ENCODE results near the gene BICDL2.

Gene BICDL2

DNA sequence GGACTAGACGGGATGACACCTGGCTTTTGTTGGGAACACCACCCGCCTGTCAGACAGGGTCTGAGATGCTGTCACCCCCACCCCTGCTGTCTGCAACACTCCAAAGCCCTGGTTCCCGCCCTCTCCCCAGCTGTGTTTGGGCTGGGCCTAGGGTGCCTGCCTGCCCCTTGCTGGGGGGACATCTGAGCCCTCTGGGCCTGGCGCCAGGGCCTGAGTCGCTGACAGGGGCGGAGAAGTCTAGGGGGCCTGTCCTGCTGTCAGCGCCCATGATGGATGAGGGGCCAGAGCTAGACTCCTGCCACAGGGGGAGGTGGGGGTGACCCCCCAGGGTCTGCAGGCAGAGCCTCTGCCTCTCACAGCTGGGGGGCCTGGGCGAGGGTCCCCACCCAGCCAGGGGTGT is 48.9 kb downstream of the BICDL2 start:
- Histone ChIP-seq H3K79me2 (ENCODE audit: control insufficient read depth, insufficient read depth, low read length, poor library complexity) (no peaks in the 10 kb centered on the region), H3K4me2 (ENCODE audit: low read length) (no peak overlapping the region), H3K18ac (ENCODE audit: low read length) (no peak overlapping the region), H2AK5ac (ENCODE audit: low read length) (no peak overlapping the region), H3K27me3 (ENCODE audit: insufficient read depth, low read length) (no peaks in the 10 kb centered on the region), H3K79me1 (ENCODE audit: low read length) (no peaks in the 10 kb centered on the region), H4K91ac (ENCODE audit: low read depth, low read length) (no peak overlapping the region), H4K8ac (ENCODE audit: low read depth, low read length) (no peak overlapping the region), H3K27ac (ENCODE audit: low read depth, low read length) (no peak overlapping the region), H3K4ac (ENCODE audit: low read depth, low read length) (no peak overlapping the region), H2AFZ (ENCODE audit: insufficient read depth, low read length, poor library complexity) (no peak overlapping the region), H3K14ac (ENCODE audit: low read length) (no peak overlapping the region), H3K23ac (ENCODE audit: low read length) (no peak overlapping the region), H4K12ac (ENCODE audit: low read depth, low read length) (no peak overlapping the region), H3K4me1 (ENCODE audit: control insufficient read depth in 1 of 2, insufficient read depth in 2 of 2, low read length in 2 of 2) (peaks cover 6 to 10% of the 10 kb centered on the region in 2 experiments), H3K4me3 (ENCODE audit: low read depth, low read length) (no peak overlapping the region), H3K9ac (ENCODE audit: low read length) (no peak overlapping the region), H3K36me3 (ENCODE audit: control insufficient read depth in 1 of 2, insufficient read depth in 2 of 2, low read length in 2 of 2) (no peaks in the 10 kb centered on the region), H3K9me3 (ENCODE audit: insufficient read depth, low read depth, low read length) (no peaks in the 10 kb centered on the region), H2BK12ac (ENCODE audit: low read length) (no peak overlapping the region), H2BK5ac (ENCODE audit: low read depth, low read length, poor library complexity) (no peak overlapping the region), H2BK120ac (ENCODE audit: insufficient read depth, low read length, poor library complexity) (no peak overlapping the region)
- WGBS (ENCODE audit: extremely low coverage, insufficient coverage, insufficient read length): no CpG with 5 or more reads among the region's 8 CpGs
- DNase-seq: no peak

DNA sequence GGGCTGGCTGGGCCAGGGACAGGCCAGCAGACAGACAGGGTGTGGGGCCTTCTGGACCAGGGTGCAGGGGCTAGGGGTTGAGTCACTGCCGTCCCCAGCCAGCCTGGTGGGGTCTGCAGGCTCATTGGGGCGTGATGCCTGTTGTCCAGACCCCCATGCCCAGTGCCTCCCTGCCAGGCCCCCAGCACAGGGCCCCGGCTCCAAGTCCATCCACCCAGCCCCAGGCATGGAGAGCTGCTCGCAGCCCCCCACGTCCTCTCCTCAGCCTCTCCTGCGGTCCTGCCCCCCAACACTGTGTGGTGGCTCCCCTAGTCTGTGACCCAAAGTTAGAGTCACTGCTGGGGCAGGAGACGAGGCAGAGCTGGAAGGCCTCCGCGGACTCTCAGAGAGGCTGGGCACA is 49.5 kb downstream of the BICDL2 start:
- Histone ChIP-seq H2BK120ac (ENCODE audit: insufficient read depth, low read length, poor library complexity) (no peak overlapping the region), H3K23ac (ENCODE audit: low read length) (no peak overlapping the region), H3K9me3 (ENCODE audit: insufficient read depth, low read depth, low read length) (no peaks in the 10 kb centered on the region), H4K91ac (ENCODE audit: low read depth, low read length) (no peak overlapping the region), H3K79me1 (ENCODE audit: low read length) (no peaks in the 10 kb centered on the region), H2BK5ac (ENCODE audit: low read depth, low read length, poor library complexity) (no peak overlapping the region), H3K9ac (ENCODE audit: low read length) (no peak overlapping the region), H2AK5ac (ENCODE audit: low read length) (no peak overlapping the region), H4K8ac (ENCODE audit: low read depth, low read length) (no peak overlapping the region), H3K36me3 (ENCODE audit: control insufficient read depth in 1 of 2, insufficient read depth in 2 of 2, low read length in 2 of 2) (no peaks in the 10 kb centered on the region), H3K79me2 (ENCODE audit: control insufficient read depth, insufficient read depth, low read length, poor library complexity) (no peaks in the 10 kb centered on the region), H3K4me1 (ENCODE audit: control insufficient read depth in 1 of 2, insufficient read depth in 2 of 2, low read length in 2 of 2) (peaks cover 6 to 10% of the 10 kb centered on the region in 2 experiments), H3K4me3 (ENCODE audit: low read depth, low read length) (no peak overlapping the region), H2BK12ac (ENCODE audit: low read length) (no peak overlapping the region), H3K4me2 (ENCODE audit: low read length) (no peak overlapping the region), H3K4ac (ENCODE audit: low read depth, low read length) (no peak overlapping the region), H3K27ac (ENCODE audit: low read depth, low read length) (no peak overlapping the region), H3K27me3 (ENCODE audit: insufficient read depth, low read length) (no peaks in the 10 kb centered on the region), H4K12ac (ENCODE audit: low read depth, low read length) (no peak overlapping the region), H3K18ac (ENCODE audit: low read length) (no peak overlapping the region), H3K14ac (ENCODE audit: low read length) (no peak overlapping the region), H2AFZ (ENCODE audit: insufficient read depth, low read length, poor library complexity) (no peak overlapping the region)
- WGBS (ENCODE audit: extremely low coverage, insufficient coverage, insufficient read length): no CpG with 5 or more reads among the region's 9 CpGs
- no peak for DNase-seq

DNA sequence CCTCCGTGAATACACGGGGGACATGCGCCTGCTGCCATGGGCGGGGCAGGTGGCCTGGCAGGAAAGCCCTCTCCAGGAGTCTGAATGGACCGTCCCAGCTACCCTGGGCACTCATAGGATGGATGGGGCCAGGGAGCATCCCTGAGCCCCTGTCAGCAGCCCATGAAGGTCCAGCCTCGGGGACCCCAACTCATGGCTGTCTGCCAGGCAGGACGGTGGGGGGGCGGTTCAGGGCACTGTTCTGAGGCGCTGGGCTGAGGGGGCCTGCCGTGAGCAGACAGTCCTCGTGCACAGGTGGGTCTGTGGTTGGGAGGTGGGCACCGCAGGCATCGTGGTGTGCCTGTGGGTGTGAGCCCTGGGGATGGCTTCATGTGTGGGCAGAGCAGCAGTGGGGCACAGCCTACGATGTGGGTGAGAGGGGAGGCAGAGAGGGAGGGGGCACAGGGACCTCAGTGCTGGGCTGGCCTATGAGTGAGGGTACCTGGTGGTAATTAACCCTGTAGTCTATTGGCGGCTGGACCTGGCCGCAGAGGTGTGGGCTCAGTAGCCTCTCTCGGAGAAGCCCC is 50.0 kb downstream of the BICDL2 start:
- no peaks in the 10 kb centered on the region for H3K9me3 ChIP-seq (ENCODE audit: insufficient read depth, low read depth, low read length)
- no CpG with 5 or more reads among the region's 17 CpGs for WGBS (ENCODE audit: extremely low coverage, insufficient coverage, insufficient read length)

DNA sequence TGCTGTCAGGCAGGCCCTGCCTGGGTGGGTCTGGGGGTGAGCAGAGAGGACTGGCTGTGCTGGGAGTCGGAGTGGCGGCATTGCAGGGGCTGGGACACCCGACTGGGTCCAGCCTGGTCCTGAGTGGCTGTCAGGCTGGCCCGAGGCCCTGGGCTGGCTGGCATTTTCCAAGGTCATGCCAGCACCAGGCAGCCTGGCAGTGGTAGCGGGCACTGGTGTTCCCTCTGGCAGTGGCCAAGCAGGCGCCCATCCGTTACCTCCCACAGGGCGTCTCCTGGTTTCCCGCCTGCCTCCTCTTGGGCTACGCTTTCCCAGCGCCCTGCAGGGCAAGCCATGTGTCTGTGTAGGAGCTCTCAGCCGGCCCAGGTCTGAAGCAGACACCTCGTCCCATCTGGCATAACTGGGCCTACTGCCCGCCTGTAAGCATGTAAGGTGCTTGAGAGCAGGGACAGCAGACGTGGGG is 50.8 kb downstream of the BICDL2 start:
- Histone ChIP-seq H2BK5ac (ENCODE audit: low read depth, low read length, poor library complexity) (no peak overlapping the region), H3K79me2 (ENCODE audit: control insufficient read depth, insufficient read depth, low read length, poor library complexity) (no peaks in the 10 kb centered on the region), H3K9ac (ENCODE audit: low read length) (no peak overlapping the region), H3K4me1 (ENCODE audit: control insufficient read depth in 1 of 2, insufficient read depth in 2 of 2, low read length in 2 of 2) (peaks cover 14 to 21% of the 10 kb centered on the region in 2 experiments), H4K8ac (ENCODE audit: low read depth, low read length) (no peak overlapping the region), H4K12ac (ENCODE audit: low read depth, low read length) (no peak overlapping the region), H3K4me2 (ENCODE audit: low read length) (no peak overlapping the region), H3K27ac (ENCODE audit: low read depth, low read length) (no peak overlapping the region), H3K14ac (ENCODE audit: low read length) (no peak overlapping the region), H3K4ac (ENCODE audit: low read depth, low read length) (no peak overlapping the region), H3K79me1 (ENCODE audit: low read length) (peaks cover 4% of the 10 kb centered on the region), H2BK120ac (ENCODE audit: insufficient read depth, low read length, poor library complexity) (no peak overlapping the region), H3K23ac (ENCODE audit: low read length) (no peak overlapping the region), H2BK12ac (ENCODE audit: low read length) (no peak overlapping the region), H3K9me3 (ENCODE audit: insufficient read depth, low read depth, low read length) (no peaks in the 10 kb centered on the region), H3K18ac (ENCODE audit: low read length) (no peak overlapping the region), H3K27me3 (ENCODE audit: insufficient read depth, low read length) (no peaks in the 10 kb centered on the region), H2AFZ (ENCODE audit: insufficient read depth, low read length, poor library complexity) (no peak overlapping the region), H3K4me3 (ENCODE audit: low read depth, low read length) (no peak overlapping the region), H2AK5ac (ENCODE audit: low read length) (no peak overlapping the region), H4K91ac (ENCODE audit: low read depth, low read length) (no peak overlapping the region), H3K36me3 (ENCODE audit: control insufficient read depth in 1 of 2, insufficient read depth in 2 of 2, low read length in 2 of 2) (no peaks in the 10 kb centered on the region)
- no peak for DNase-seq
- WGBS (ENCODE audit: extremely low coverage, insufficient coverage, insufficient read length): no CpG with 5 or more reads among the region's 15 CpGs

More for the DNA sequence above, 50.0 kb downstream of the BICDL2 start:
- Histone ChIP-seq H3K79me2 (ENCODE audit: control insufficient read depth, insufficient read depth, low read length, poor library complexity) (no peaks in the 10 kb centered on the region), H3K4me3 (ENCODE audit: low read depth, low read length) (no peak overlapping the region), H2BK12ac (ENCODE audit: low read length) (no peak overlapping the region), H3K9ac (ENCODE audit: low read length) (no peak overlapping the region), H2AFZ (ENCODE audit: insufficient read depth, low read length, poor library complexity) (no peak overlapping the region), H3K4me1 (ENCODE audit: control insufficient read depth in 1 of 2, insufficient read depth in 2 of 2, low read length in 2 of 2) (peaks cover 7 to 14% of the 10 kb centered on the region in 2 experiments), H4K12ac (ENCODE audit: low read depth, low read length) (no peak overlapping the region), H3K23ac (ENCODE audit: low read length) (no peak overlapping the region), H2AK5ac (ENCODE audit: low read length) (no peak overlapping the region), H4K8ac (ENCODE audit: low read depth, low read length) (no peak overlapping the region), H3K14ac (ENCODE audit: low read length) (no peak overlapping the region), H3K4me2 (ENCODE audit: low read length) (no peak overlapping the region), H3K36me3 (ENCODE audit: control insufficient read depth in 1 of 2, insufficient read depth in 2 of 2, low read length in 2 of 2) (no peaks in the 10 kb centered on the region), H3K4ac (ENCODE audit: low read depth, low read length) (no peak overlapping the region), H2BK5ac (ENCODE audit: low read depth, low read length, poor library complexity) (no peak overlapping the region), H3K79me1 (ENCODE audit: low read length) (no peaks in the 10 kb centered on the region), H2BK120ac (ENCODE audit: insufficient read depth, low read length, poor library complexity) (no peak overlapping the region), H3K27me3 (ENCODE audit: insufficient read depth, low read length) (no peaks in the 10 kb centered on the region), H3K27ac (ENCODE audit: low read depth, low read length) (no peak overlapping the region), H4K91ac (ENCODE audit: low read depth, low read length) (no peak overlapping the region), H3K18ac (ENCODE audit: low read length) (no peak overlapping the region)
- no peak for DNase-seq

All from trophoblast cell (in vitro differentiated cells and primary cell).